CD4-positive, alpha-beta T cell (primary cell): ENCODE data around the gene XRRA1. TPM values are rescaled to one million over a fixed set of nuclear protein-coding genes. Genes with fewer than 3 reads are reported as not detected.

Experiments used
- ATAC-seq: fragments of 200-7000 bp; cut with Tn5 transposase; one replicate; pipeline ENCODE4 v1.10.0; 2022; ENCODE audit warnings: mild to moderate bottlenecking; ENCODE audit not compliant: poor library complexity
- CTCF ChIA-PET: fragments of 350-600 bp; sonication (Branson Sonifier 250); formaldehyde crosslinking; loops from one replicate; lab custom pipeline; 2021; ENCODE audit warnings: antibody characterized with exemption, inconsistent platforms; lab: Charles Lee
- POLR2A ChIA-PET: fragments of 350-600 bp; sonication (Branson Sonifier 250); formaldehyde crosslinking; loops from one replicate; lab custom pipeline; 2021; ENCODE audit warnings: antibody characterized with exemption, inconsistent platforms; lab: Charles Lee
- DNase-seq, 14 experiments: peaks; one replicate each; pipeline ENCODE4 v3.0.0-alpha.2; 2013 to 2020; ENCODE audit warnings: mixed read lengths in 2 of 14
- H3K27ac ChIP-seq, 2 donors: one replicate each; pipeline versions ENCODE4 v1.5.1 to v1.7.0; 2013; ENCODE audit warnings: low read length in 2 of 2, low read depth in 1 of 2, mild to moderate bottlenecking in 1 of 2
- H3K27me3 ChIP-seq, 2 experiments: 1 replicate in 1 of 2; 2 replicates in 1 of 2; pipeline versions ENCODE4 v1.6.1 to v1.7.0; 2013; ENCODE audit warnings: low read length in 2 of 2, control low read depth in 1 of 2, mild to moderate bottlenecking in 1 of 2, moderate library complexity in 1 of 2; ENCODE audit not compliant: insufficient read depth in 2 of 2, control insufficient read depth in 1 of 2
- H3K36me3 ChIP-seq: one replicate; pipeline ENCODE4 v1.6.1; 2013; ENCODE audit warnings: low read length, control low read depth; ENCODE audit not compliant: insufficient read depth
- H3K4me1 ChIP-seq: one replicate; pipeline ENCODE4 v1.6.1; 2013; ENCODE audit warnings: low read length, control low read depth; ENCODE audit not compliant: insufficient read depth
- H3K4me3 ChIP-seq: one replicate; pipeline ENCODE4 v1.5.1; 2013; ENCODE audit warnings: mild to moderate bottlenecking, low read length, moderate library complexity
- H3K9me3 ChIP-seq, 2 experiments: 1 replicate in 1 of 2; 2 replicates in 1 of 2; pipeline versions ENCODE4 v1.6.1 to v1.7.0; 2013; ENCODE audit warnings: low read length in 2 of 2, mild to moderate bottlenecking in 2 of 2, control low read depth in 1 of 2, moderate library complexity in 1 of 2; ENCODE audit not compliant: control insufficient read depth in 1 of 2, insufficient read depth in 1 of 2
- H3K27ac Mint-ChIP-seq: one replicate; pipeline ENCODE4 v1.8.0; 2020; ENCODE audit warnings: mixed read lengths
- H3K27me3 Mint-ChIP-seq: one replicate; pipeline ENCODE4 v1.8.0; 2021; ENCODE audit warnings: mixed read lengths
- H3K36me3 Mint-ChIP-seq: one replicate; pipeline ENCODE4 v1.8.0; 2021; ENCODE audit warnings: low read depth, mixed read lengths
- H3K4me1 Mint-ChIP-seq: one replicate; pipeline ENCODE4 v1.8.0; 2021; ENCODE audit warnings: low read depth, mixed read lengths
- H3K4me3 Mint-ChIP-seq: one replicate; pipeline ENCODE4 v1.8.0; 2020; ENCODE audit warnings: mild to moderate bottlenecking, mixed read lengths
- H3K9me3 Mint-ChIP-seq: one replicate; pipeline ENCODE4 v1.8.0; 2020; ENCODE audit warnings: mixed read lengths
- intact Hi-C, 2 experiments: fragments of 100-400 bp; cut with DNase I in 1 of 2; cut with micrococcal nuclease in 1 of 2; formaldehyde crosslinking; loops; one replicate each; pipeline versions ENCODE4 v1.15.1 to v1.9.0; 2023 to 2025; cut with DNase I, micrococcal nuclease
- total RNA-seq, 174 experiments: library from RNA in 2 of 174; stranded (reverse) in 2 of 174; gene quantifications; one replicate each; pipeline ENCODE4 v1.2.3 and lab custom pipeline; 2021 to 2026
- TF ChIP-seq, protein P1 (sequence below): fragments of 200-600 bp; IDR thresholded peaks from one replicate; pipeline ENCODE4 v1.8.0; 2022; ENCODE audit warnings: antibody characterized with exemption, mild to moderate bottlenecking

XRRA1 gene
- total RNA-seq, 2 experiments from 2014 or later, result 12.2 to 12.5 TPM

GRCh38 chr11:74849525-74850391 is 99.1 kb downstream of the XRRA1 start:
- TF ChIP-seq, protein P1, sequence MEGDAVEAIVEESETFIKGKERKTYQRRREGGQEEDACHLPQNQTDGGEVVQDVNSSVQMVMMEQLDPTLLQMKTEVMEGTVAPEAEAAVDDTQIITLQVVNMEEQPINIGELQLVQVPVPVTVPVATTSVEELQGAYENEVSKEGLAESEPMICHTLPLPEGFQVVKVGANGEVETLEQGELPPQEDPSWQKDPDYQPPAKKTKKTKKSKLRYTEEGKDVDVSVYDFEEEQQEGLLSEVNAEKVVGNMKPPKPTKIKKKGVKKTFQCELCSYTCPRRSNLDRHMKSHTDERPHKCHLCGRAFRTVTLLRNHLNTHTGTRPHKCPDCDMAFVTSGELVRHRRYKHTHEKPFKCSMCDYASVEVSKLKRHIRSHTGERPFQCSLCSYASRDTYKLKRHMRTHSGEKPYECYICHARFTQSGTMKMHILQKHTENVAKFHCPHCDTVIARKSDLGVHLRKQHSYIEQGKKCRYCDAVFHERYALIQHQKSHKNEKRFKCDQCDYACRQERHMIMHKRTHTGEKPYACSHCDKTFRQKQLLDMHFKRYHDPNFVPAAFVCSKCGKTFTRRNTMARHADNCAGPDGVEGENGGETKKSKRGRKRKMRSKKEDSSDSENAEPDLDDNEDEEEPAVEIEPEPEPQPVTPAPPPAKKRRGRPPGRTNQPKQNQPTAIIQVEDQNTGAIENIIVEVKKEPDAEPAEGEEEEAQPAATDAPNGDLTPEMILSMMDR, result no peak
- Histone ChIP-seq H3K4me1 (peaks cover 11% of the 10 kb centered on the region), H3K4me3 (no peak overlapping the region), H3K36me3 (peaks cover 75% of the 10 kb centered on the region), H3K27ac (no peak overlapping the region), H3K27me3 (no peaks in the 10 kb centered on the region), H3K9me3 (no peaks in the 10 kb centered on the region)
- ChIA-PET CTCF (no interaction called here), POLR2A (no interaction called here)
- Mint-ChIP-seq H3K27ac (no peak overlapping the region), H3K27me3 (no peaks in the 10 kb centered on the region), H3K9me3 (no peaks in the 10 kb centered on the region), H3K4me3 (no peak overlapping the region), H3K4me1 (peaks cover 14% of the 10 kb centered on the region), H3K36me3 (peaks cover 88% of the 10 kb centered on the region)
- intact Hi-C loops, result no loop called here
- ATAC-seq (no peak), DNase-seq (no peak)

GRCh38 chr11:74847895-74848294 is 101.0 kb downstream of the XRRA1 start:
- no peaks in the 10 kb centered on the region for H3K27me3 Mint-ChIP-seq
- no peak overlapping the region for H3K4me3 ChIP-seq
- H3K9me3 Mint-ChIP-seq, result no peaks in the 10 kb centered on the region
- ATAC-seq, result no peak
- peaks cover 14% of the 10 kb centered on the region for H3K4me1 Mint-ChIP-seq
- no peaks in the 10 kb centered on the region for H3K9me3 ChIP-seq
- ChIA-PET CTCF (no interaction called here), POLR2A (interaction anchor here (0.8 kb wide), 1 partner anchor 8 kb away, joined by 3 read pairs; no protein-coding TSS in a partner anchor)
- no peak overlapping the region for H3K27ac ChIP-seq
- TF ChIP-seq, protein P1, result no peak
- peaks cover 93% of the 10 kb centered on the region for H3K36me3 Mint-ChIP-seq
- H3K4me1 ChIP-seq, result peaks cover 11% of the 10 kb centered on the region
- H3K27me3 ChIP-seq, result no peaks in the 10 kb centered on the region
- H3K4me3 Mint-ChIP-seq, result no peak overlapping the region
- H3K27ac Mint-ChIP-seq, result no peak overlapping the region
- intact Hi-C loops, result no loop called here
- peaks cover 80% of the 10 kb centered on the region for H3K36me3 ChIP-seq
- DNase-seq, result no peak

- DNase-seq, result no peak
- H3K9me3 Mint-ChIP-seq, result no peaks in the 10 kb centered on the region
- H3K9me3 ChIP-seq, result no peaks in the 10 kb centered on the region
- H3K4me1 ChIP-seq, result peaks cover 11% of the 10 kb centered on the region
- H3K27ac ChIP-seq, result no peak overlapping the region
- CTCF ChIA-PET, result no interaction called here
- no peaks in the 10 kb centered on the region for H3K27me3 Mint-ChIP-seq
- H3K36me3 ChIP-seq, result peaks cover 84% of the 10 kb centered on the region
- H3K4me3 Mint-ChIP-seq, result no peak overlapping the region
- ATAC-seq, result no peak
- intact Hi-C loops, result no loop called here
- POLR2A ChIA-PET, result no interaction called here
- peaks cover 14% of the 10 kb centered on the region for H3K4me1 Mint-ChIP-seq
- H3K27me3 ChIP-seq, result no peaks in the 10 kb centered on the region
- H3K36me3 Mint-ChIP-seq, result peaks cover 93% of the 10 kb centered on the region
- H3K27ac Mint-ChIP-seq, result no peak overlapping the region
- H3K4me3 ChIP-seq, result no peak overlapping the region
- TF ChIP-seq, protein P1, result no peak
Observed at GRCh38 chr11:74847395-74847794, 101.5 kb downstream of the XRRA1 start.
